ENCODE results near the gene ARSI.

ARSI gene

GRCh38 chr5:150302301-150303069, at the start of gene ARSI:
Gene ARSI (minus strand): TSS chr5:150302905. CDS start chr5:150302373, 532 bp downstream.
- DNase-seq (ENCODE audit: low read depth), result no peak

- peak; percentile 60 for DNase-seq (ENCODE audit: low read depth)
Observed at GRCh38 chr5:150350524-150351344, 48.0 kb upstream of the ARSI start.

DNA sequence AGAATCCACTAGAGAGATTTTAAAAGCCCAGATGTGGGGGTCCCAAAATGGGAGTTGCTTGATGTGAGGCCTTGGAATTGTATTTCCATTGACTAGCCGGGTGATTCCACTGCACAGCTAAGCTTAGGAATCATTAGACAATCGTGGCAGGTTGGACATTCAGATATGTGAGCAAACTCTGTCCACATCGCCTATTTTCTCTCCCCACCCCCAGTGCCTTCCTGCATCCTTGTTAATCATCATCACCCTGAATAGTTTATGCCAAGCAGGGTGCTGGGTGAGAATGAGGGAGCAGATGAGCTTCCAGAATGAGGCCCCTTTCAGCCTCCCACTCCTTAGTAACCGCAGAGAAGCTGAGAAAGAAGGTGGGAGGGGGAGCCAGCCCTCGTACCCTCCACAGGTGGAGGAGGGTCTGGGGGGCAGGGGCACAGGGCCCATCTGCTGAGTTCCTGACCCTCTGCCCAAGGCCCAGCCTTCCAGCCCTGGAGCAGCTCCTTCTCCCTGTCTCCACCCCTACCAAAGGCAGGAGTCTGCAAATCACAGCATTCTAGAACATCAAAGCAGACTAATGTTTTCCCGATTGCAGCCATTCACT, 47.1 kb upstream of the ARSI start:
- DNase-seq (ENCODE audit: low read depth), result no peak

DNA sequence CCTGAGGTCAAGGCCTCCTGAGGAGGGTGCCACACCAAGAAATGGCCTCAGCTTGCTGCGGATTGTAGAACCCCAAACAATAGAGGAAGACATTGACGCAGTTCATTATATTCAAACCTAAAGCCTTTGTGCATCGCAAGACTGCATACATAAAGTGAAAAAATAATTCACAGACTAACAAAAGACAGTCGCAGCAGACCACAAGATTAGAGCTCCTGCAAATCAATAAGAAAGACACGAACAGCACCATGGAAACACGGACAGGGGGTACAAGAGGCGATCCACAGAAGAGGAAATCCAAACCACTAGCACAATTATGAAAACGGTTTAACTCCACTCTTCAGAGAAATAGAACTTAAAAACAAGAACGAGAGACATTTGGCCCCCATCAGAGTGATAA, 44.7 kb upstream of the ARSI start:
- DNase-seq (ENCODE audit: low read depth), result no peak

DNA sequence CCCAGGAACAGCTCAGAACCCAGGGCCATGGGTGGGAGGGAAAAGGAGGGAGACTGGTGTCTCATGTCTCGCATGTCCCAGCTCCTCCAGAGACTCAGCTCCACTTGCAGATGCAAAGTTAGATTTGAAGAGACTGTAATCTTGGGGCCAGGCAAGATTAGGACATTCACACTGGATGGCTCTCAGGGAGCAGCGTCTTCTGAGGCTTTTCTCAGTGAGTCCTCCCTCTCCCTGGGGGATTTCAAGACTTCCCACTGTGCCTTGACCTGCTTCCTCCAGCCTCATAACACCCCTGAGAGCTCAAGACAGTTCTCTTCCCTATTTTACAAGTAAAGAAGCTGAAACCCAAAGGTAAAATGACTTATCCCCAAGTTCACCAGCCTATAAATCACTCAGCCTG, 44.3 kb upstream of the ARSI start:
- no peak for DNase-seq (ENCODE audit: low read depth)

DNA sequence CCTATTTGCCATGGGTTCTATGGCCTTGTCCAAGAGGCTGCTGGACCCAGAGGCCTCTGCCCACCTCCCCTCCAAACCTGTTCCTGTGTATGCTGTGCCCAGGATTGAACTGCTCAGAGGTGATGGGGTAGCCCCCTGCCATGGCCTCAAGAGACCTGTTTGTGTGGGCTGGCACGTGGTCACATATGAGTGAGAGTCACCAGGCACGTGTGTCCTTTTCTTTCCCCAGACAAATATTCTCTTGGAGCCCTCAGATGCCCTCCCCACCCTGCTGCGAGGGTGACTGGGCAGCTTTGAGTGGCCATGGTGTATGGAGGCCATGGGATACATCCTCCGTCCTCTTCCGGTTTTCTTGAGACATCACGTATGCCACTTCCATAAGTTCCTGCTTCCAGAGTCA, 43.9 kb upstream of the ARSI start:
- DNase-seq (ENCODE audit: low read depth), result no peak

DNA sequence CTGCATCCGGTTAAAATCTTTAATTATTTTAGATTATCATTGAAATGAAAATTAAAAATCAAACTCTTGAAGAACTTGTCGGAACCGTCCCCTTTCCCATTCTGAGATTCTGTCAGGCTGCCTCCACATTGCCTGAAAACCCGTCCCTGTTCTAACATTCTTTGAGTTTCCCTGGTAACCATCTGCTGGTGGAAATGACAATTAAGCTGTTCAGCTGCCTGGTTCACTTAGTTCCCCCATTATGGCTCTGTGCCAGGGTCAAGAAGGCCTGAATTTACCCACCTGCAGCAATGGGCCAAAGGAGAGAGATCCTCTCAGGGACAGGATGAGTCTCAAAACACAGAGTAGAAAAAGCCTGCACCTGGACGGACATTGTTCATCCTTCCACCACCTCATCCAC, 43.0 kb upstream of the ARSI start:
- no peak for DNase-seq (ENCODE audit: low read depth)

DNA sequence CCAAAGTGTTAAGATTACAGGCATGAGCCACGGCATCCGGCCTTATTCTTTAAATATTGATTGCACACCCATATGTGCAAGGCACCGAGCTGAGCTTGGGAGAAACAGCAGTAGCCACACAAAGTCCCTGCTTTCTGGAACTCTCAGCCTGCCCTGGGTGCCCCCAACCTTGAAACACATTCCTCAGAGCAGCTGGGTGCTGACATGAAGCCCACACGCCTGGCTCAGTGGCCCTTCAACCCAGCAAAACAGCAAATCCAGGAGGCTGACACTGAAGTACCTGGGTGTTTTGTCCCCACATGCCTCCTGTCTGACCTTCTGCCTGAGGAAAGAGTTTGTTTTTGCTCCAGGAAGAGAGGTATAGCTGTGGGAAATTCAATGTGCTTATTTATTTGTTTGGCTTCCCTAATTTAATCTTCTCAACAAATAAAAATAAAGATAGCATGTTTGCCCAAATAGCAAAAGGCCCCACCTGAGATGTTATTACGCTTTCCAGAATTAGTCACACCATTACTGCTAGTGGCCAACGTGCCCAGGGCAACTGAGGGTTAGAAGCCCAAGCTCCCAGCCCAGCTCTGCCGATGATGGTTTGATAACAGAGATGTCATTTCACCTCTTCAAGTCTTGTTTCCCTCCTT, 41.4 kb upstream of the ARSI start:
- DNase-seq (ENCODE audit: low read depth), result no peak

GRCh38 chr5:150342583-150342982, 39.9 kb upstream of the ARSI start:
- DNase-seq (ENCODE audit: low read depth), result no peak

GRCh38 chr5:150341989-150342388, 39.3 kb upstream of the ARSI start:
- DNase-seq (ENCODE audit: low read depth), result no peak

GRCh38 chr5:150341331-150341730, 38.6 kb upstream of the ARSI start:
- no peak for DNase-seq (ENCODE audit: low read depth)

DNA sequence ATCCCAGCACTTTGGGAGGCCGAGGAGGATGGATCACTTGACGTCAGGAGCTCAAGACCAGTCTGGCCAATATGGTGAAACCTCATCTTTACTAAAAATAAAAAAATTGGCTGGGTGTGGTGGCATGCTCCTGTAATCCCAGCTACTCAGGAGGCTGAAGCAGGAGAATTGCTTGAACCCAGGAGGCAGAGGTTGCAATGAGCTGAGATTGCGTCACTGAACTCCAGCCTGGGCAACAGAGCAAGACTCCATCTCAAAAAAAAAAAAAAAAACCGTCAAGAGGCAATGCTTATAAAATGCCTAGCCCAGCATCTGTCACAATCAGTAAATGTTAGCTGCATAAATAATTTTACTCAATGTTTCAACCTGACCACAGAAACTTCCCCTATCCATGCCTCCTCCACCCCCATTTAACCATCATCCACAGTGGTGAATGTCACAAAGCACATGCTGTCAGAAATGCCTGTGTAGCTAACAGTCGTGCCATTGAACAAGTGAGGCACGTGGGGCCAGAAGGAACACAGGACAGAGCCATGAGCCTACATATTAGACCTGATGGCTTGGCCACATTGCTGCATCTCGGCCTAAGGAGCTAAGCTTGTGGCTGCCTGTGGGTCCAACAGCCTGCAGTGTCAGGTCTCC, 38.0 kb upstream of the ARSI start:
- no peak for DNase-seq (ENCODE audit: low read depth)

GRCh38 chr5:150339841-150340240, 37.1 kb upstream of the ARSI start:
- DNase-seq (ENCODE audit: low read depth), result no peak

GRCh38 chr5:150339165-150339564, 36.5 kb upstream of the ARSI start:
- no peak for DNase-seq (ENCODE audit: low read depth)

DNA sequence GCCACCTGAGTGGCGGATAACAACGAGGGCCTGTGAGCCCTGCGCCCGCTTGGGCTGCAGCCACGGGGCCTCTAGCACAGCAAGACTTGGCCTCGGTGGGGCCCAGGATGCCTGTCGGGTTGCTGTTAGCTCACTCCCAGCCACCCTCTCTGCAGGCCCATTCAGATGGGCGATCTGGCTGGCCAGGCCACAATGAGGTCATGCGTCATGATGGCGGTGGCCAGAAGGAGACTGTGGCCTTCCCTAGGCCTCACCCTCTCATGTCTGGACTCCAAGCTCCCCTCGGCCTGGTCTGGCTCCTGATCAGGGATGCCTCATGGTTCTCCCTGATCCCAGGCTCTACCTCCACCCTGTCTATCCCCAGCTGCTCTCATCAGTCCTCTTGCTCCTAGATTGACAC, 35.8 kb upstream of the ARSI start:
- no peak for DNase-seq (ENCODE audit: low read depth)

GRCh38 chr5:150335778-150336177, 33.1 kb upstream of the ARSI start:
- DNase-seq (ENCODE audit: low read depth), result no peak

- DNase-seq (ENCODE audit: low read depth), result no peak
Observed at GRCh38 chr5:150333400-150333799, 30.7 kb upstream of the ARSI start.

DNA sequence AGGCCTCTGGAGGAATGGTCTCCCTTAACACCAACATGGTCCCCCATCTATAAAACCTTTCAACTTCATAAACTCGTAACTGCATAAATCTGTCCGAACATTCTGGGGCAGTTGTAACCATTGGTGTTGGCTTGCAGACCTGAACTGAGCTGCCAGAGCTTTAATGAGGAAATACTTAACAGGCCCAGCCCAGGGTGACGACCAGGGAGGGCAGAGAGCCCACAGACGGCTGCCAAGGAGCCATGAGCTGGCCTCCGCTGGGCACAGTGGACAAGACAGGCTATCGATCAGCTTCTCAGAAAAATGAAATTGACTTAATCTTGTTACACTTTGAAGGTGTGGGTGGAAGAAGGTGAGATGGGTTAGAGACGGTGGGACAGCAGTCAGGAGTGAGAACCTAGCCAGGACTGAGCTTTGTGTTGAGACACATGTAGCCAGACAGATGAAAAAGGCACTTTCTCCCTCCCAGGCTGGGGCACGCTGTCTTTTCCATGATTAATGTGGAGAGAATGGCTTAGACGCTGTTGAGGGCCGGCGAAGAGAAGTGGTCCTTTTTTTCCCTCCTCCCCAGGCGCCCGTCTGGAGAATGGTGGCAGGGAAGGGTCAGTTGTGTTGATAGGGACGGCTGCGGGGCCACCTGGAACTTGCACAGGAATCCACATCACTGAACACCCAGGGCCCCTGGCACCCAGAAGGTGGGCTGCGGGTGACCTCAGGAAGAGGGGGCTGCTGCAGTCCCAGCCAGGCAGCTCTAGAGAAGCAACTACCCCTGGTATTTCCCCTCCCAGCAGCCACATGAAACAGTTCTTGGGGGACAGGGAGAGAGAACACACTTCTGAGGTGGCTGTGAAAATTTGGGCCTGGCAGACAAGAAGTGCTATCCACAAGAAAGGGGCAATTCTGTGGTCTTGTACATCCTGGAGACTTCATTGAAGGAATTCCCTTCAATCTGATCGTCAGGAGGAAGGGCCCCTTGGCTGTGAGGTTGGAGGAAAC, 27.5 kb upstream of the ARSI start:
- DNase-seq (ENCODE audit: low read depth), result no peak

DNA sequence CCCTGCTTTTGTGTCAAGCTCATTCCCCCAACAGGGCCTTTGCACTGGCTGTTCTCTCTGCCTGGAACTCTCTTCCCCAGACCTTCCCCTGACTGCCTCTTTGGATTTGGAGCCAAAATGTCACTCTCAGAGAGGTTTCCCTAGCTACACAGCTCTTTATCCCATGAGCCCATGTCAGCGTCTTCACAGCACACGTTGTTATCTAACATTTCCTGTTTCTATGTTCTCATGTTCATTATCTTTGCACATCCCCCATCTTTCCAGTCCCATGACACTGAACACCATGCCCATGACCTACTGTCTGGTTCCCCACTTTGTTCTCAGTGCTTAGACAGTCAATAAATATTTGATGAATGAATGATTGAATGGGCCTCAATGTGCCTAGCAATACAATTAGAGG, 26.3 kb upstream of the ARSI start:
- no peak for DNase-seq (ENCODE audit: low read depth)

DNA sequence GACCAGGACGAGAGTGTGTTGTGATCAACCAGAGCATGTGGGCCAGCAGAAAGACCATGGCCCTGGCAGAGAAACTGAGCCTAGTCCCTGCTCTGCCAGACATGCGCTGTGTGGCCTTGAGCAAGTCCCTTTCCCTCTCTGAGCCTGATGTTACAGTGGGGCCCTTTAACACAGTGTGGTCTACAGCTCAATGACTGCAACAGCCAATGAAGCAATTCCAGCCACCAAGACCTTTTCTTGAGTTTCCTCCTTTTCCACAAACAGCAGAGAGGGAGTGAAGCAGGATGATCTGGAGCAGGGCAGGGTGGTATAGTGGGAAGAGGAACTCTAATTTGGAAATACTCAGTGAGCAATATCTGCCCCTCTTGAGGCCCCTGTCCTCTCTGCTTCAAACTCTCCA, 25.8 kb upstream of the ARSI start:
- DNase-seq (ENCODE audit: low read depth), result no peak

DNA sequence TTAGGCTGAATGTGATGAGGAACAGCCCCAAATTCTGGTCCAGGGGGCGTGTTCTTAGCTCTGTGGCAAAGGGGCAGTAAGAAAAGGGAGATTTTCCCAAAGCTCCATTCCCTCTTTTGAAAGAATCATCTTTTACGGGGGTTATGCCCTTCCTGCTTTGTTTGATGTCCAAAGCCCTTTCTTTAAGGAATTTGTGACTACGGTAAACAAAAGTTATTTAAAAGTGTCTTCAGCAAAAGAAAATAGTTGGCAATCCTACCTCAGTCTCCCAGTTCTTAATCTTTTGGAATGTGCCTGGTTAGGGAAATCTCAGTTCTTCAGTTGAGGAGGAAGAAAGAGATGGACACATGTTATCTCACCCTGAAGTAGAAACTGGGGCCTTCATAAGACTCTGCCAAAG, 24.4 kb upstream of the ARSI start:
- no peak for DNase-seq (ENCODE audit: low read depth)
